ENCODE data around the gene TRH.
A peak's percentile ranks its signal among the peaks of the same experiment; 100 is the strongest.
"Not testable (repeated sequence)": the region's sequence is repeated elsewhere in the genome, so short reads cannot be mapped to it uniquely, and the experiment has no call there.

TRH gene

DNA sequence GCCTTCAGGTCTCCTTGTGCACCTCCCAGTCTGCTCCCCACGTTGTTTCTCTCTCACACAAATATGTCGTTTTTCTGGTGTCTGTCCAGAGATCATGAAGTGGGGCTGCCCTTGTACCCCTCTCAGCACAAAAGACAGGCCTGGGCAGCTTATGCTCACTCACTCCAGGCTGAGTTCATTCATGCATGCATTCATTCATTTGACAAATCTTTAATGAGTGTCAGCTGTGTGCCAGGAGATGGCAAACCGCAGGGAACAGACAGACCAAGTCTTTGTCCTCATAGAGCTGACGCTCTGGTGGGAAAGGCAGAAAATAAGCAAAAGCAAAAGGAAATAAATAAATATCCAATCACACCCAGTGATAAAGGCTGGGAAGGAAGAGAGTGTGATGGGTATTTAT is 7.6 kb upstream of the TRH start:
- DNase-seq: no peak

- DNase-seq: no peak
Measured at GRCh38 chr3:129967761-129968160, 6.8 kb upstream of the TRH start.

DNA sequence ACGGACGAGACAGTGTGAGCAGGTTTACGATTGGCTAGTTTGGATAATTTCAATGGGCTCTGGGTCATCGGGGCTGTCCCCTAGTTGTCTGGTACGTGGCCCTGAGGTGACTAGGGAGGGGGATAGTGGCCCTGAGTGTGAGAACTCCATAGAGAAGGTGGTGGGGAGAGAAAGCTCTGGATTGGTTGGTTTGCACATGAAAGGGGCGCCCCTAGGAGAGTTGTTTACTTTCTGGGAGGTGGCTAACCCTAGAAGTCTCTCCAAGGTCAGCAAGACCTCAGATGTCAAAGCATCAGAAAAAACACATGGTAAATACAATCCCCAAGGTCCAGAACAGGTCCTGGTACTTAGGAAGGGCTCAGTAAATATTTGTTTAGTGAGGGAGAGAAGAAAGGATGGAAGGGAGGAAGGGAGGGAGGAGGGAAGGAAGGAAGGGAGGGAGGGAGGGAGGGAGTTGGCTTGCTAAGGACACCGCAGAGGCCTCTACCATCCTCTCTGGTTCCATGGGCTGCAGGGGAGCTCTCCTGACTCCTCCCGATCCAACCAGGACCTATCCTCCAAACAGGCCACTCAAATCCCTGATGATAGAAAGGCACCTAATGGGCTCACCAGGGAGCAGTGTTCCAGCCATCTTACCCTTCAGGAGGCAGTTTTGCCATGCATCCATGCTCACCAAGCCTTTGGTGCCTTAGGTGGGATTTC is 3.0 kb upstream of the TRH start:
- DNase-seq: no peak

- no peak for DNase-seq
Measured at GRCh38 chr3:129972301-129972700, 2.2 kb upstream of the TRH start.

GRCh38 chr3:129973853-129974563 is 512 bp upstream of the TRH start:
- no peak for DNase-seq

- no peak for DNase-seq
Measured at GRCh38 chr3:129974833-129975704, 549 bp downstream of the TRH start.

GRCh38 chr3:129975705-129976048 is 1.2 kb downstream of the TRH start:
- DNase-seq: no peak

DNA sequence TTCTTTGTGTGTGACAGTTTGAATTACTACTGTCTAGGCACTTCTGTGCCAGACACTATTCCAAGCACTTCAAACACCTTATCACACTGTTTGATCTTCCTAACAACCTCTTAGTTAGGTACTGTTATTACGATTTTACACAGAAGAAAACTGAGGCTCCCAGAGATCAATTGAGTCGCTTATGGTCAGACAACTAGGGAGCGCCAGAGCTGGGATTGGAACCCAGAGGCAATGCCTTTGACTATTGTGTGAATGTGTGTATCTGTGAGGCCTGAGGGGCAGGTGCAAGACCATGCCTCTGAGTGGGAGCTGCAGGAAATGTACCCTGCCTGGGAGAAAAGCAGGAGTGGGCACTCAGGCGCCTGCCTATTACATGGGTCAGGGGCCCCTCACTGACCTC is 1.8 kb downstream of the TRH start:
- no peak for DNase-seq

DNA sequence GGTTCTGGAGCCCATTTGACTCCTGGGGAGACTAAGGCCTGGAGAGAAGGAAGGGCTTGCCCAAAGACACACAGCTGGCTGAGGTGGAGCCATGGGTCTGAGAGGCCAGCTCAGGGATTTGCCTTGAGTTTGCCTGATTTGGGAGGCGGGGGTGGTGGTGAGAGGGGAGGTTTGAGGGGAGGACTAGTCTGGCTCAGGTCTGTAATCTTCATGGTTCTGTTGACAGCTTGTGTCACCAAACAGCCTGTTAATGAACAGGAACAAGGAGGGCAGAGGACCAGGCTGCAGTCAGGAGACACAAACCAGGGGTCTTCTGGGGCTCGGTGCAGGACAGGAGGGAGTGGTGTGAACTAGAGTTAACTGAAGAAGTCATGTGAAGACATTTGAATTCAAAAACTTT is 3.6 kb downstream of the TRH start:
- no peak for DNase-seq

DNA sequence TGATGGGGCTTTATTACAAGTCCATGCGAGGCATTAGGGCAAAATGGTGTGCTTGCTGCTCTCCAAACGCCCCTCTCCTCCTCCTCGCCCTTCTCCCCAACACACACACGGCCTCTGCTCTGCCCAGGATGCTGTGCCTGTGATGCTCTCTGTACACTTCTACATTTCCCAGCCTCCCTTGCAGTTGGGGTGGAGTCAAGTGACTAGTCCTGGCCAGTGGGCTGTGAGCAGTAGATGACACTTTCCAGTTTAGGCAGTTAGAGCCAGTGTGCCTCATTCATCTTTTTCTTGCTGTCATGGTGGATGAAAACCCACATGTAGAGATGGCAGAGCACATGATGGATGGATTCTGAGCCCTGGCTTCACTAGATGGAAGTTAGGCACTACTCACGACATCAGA is 5.4 kb downstream of the TRH start:
- DNase-seq: no peak

DNA sequence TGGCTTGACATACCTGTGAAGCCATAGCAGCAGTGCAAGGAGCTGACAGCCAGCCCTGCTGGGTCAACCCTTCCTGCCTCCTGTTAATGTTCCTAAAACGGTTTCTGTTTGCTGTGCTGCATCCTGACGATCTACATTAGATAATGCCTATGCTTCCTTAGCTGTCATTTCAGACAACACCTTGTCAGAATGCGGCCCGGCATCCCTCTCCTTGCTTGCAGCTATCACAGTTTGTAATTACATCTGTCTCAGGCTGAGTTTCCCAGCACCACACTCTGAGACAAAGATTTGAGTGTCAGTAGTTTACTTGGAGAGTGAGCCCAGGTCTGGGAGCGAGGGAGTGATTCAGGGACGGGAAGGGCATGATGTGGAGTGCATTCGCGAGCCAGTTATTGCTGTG is 9.0 kb downstream of the TRH start:
- no peak for DNase-seq

DNA sequence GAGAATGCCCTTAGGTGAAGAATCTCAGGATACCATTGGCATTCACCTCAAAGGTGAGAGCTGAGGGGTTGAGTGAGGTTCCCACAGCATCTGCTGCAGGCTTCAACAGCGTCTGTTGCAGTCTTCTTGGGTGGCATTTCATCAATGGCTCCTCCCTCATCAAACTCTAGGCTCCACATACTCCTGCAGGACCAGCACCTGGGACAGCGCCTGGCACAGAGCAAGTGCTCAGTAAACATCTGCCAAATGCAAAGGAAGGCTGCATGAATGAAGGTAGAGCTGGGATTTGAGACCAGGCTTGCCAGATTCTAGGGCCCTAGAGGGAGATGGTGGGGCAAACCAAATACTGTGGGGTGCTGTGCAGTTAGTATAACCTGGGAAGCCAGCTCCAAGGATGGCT is 9.6 kb downstream of the TRH start:
- no peak for DNase-seq

DNA sequence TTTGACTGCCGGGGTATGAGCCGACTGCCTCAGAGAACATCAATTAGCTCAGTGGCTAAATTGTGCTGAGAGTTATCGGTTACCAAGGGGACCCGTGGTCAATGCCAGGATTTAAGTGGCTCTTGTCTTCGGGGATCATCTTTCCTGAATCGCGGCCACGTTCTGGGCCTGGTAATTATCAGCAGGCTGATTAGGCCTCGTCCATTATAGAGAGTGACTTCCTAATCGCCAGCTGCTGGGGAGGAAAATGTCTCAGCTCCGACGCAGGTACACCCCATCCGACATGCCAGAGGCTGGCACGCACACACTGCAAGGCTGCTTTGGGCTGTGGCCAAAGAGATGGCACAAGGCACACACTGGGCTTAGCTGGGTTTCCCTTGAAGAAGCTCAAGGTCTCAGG is 10.6 kb downstream of the TRH start:
- DNase-seq: no peak

DNA sequence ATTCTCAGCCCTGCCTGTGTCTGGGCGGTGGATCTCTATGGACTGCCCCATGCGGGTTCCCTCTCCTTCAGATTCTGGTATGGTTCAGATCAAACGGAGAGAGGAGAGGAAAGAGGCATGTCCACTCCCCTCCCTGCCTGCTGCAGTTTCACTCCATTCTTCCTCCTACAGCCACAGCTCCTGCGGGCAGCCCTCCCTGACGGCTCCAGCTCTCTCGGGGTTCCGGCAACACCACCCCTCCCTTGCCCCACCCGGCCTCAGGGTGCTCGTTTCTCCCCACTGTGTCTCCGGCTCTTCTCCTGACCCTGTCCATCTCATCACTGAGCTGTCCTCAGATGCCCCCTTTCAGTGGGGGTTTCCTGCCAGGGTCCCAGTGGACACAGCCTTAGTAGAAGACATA is 13.9 kb downstream of the TRH start:
- no peak for DNase-seq

DNA sequence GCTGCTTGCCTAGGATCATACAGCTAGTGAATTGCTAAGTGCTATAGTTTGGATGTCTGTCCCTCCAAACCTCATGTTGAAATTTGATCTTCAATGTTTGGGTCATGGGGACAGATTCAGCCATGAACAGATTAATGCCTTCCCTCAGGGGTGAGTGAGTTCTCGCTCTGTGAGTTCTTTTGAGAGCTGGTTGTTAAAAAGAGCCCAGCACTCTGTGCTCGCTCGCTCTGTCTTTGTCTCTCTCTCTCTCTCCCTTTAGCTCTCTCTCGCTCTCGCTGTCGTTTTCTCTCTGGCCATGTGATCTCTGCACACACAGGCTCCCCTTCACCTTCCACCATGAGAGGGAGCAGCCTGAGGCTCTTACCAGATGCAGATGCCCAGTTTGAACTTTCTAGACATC is 14.9 kb downstream of the TRH start:
- no peak for DNase-seq

DNA sequence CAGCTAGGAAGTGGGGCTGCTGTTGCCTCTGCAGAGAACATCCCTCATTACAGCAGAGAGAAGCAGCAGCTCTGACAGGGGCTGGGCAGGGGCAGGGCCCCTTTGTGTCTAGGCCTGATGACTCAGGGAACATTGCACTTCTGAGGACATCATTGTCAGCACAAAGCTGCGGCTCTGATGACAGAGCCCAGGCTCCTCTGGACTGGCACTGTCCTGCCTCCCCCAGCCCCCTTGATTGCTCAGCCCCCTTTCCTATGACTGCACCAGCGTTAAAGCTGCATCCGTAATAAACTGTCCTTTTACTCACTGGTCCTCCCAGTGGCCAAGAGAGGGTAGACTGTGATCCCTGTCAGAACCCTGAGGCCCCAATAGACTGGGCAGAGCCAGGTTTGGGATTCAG is 18.3 kb downstream of the TRH start:
- no peak for DNase-seq

GRCh38 chr3:129994883-129995559 is 20.5 kb downstream of the TRH start:
- DNase-seq: no peak

DNA sequence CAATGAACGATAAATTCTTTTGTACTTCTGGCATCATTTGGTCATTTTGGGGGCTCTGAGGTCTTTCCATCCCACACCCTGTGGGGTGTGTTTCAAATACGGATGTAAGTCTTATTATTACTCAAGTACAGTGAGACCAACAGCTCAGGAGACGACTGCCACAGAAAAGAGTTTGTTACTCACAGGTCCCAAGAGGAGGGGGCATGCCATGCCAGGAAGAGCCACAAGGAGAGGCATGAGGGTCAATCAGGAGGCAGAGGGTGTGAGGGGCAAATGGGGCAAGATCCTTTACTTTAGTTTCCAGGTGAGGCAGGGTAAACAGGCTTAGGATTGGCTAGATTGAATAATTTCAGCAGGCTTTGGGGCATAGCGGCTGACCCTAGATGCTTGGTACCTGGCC is 21.6 kb downstream of the TRH start:
- DNase-seq: no peak

DNA sequence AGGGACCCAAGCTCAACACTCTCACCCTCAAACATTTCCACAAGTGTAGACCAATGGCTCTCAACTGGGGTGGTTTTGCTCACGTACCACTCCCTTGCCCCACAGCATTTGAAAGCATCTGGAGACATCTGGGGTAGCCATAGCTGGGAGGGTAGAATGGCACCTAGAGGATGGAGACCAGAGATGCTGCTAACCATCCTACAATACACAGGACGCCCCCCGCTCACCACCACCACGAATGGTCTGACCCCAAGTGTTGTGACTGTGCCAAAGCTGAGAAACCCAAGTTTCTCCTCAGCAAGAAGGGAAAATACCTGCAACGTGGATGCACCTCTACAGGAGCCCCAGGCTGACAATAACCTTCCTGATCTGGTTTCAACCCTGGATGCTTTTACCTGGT is 24.7 kb downstream of the TRH start:
- not testable (repeated sequence) for DNase-seq

GRCh38 chr3:130002666-130003598 is 28.4 kb downstream of the TRH start:
- DNase-seq: peak; percentile 64

GRCh38 chr3:130010556-130010955 is 36.0 kb downstream of the TRH start:
- no peak for DNase-seq

- not testable (repeated sequence) for DNase-seq
Measured at GRCh38 chr3:130012108-130012507, 37.6 kb downstream of the TRH start.

All from activated CD4-positive, alpha-beta T cell treated with anti-CD3 and anti-CD28 coated beads, Interleukin-2, Interleukin-6, amounts not matched to agents 100 ng/mL and 50 ng/mL, durations not matched to agents 16 hours and 8 hours (primary cell).